NCI-H2196 (cell line): Measurements from ENCODE around the gene STK4.
"Not testable (repeated sequence)": the region's sequence is repeated elsewhere in the genome, so short reads cannot be mapped to it uniquely, and the experiment has no call there.

Experiments used
- DNase-seq: peaks from one replicate; lab custom pipeline; 2025; ENCODE audit not compliant: unreplicated experiment; lab: John Stamatoyannopoulos, UW

The STK4 gene

GRCh38 chr20:44981736-44982406, 15.6 kb downstream of the STK4 start:
- DNase-seq = no peak

- no peak for DNase-seq
These were observed 16.9 kb downstream of the STK4 start for GRCh38 chr20:44983093-44983674.

- no peak for DNase-seq
These were observed 22.4 kb downstream of the STK4 start for GRCh38 chr20:44988631-44989171.

DNA sequence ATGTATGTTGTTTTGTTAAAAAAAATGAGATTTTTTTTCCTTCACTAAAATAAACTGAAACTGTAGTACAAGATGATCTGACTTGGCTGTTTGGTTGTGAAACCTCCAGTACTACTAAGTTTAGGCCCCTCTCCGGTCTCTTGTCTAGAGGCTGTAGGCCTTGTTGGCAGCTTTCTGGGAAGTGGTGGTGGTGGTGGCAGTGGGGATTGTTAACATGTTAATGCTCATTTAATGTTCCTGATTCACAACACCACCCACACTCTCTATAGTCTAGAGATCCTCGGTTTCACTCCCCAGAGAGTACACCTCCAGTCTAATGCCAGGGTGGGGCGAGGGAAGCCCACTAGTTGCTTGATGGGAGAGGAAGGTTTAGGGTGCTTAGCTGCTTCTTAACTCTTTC, 24.1 kb downstream of the STK4 start:
- no peak for DNase-seq

GRCh38 chr20:44990957-44991356, 24.6 kb downstream of the STK4 start:
- no peak for DNase-seq

- DNase-seq = no peak
These were observed 27.0 kb downstream of the STK4 start for GRCh38 chr20:44993343-44993742.

DNA sequence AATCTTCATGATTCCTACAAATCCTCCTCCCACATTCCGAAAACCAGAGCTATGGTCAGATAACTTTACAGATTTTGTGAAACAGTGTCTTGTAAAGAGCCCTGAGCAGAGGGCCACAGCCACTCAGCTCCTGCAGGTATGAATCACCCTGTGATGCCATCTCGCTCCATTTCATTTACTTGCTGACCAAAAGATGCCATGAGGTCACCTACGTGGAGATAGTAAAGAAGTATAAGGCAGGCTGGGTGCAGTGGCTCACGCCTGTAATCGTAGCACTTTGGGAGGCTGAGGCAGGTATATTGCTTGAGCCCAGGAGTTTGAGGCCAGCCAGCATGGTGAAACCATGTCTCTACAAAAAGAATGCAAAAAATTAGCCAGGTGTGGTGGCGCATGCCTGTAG, 30.9 kb downstream of the STK4 start:
- DNase-seq = no peak

DNA sequence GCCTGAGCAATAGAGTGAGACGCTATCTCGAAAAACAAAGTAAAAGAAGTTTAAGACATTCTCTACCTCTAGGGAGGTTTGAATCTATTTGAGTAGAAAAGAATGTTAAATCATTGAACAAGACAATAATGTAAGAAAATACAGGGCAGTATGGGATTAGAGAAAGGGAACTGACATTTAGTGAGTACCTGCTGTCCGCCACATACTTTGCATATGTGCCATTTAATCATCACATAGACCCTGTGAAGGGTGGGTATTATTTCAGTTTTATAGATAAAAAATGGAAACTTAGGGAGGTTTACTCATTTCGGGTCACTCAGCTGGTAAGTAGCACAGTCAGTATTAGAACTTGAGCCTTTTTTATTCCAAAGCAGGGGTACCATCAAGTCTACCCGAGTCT, 31.4 kb downstream of the STK4 start:
- no peak for DNase-seq

DNA sequence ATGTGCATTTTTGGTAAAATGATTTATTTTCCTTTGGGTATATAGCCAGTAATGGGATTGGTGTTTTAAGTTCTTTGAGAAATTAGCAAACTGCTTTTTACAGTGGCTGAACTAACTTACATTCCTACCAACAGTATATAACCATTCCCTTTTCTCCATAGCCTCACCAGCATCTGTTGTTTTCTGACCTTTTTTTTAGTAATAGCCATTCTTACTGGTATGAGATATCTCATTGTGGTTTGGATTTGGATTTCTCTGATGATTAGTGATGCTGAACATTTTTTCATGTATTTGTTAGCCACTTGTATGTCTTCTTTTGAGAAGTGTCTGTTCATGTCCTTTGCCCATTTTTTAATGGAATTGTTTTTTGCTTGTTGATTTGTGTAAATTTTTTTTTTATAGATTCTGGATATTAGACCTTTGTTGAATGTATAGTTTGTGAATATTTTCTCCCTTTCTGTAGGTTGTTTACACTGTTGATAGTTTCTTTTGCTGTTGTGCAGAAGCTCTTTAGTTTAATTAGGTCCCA, 42.3 kb downstream of the STK4 start:
- no peak for DNase-seq

GRCh38 chr20:45010399-45010828, 44.1 kb downstream of the STK4 start:
- no peak for DNase-seq

- peak; percentile 70 for DNase-seq
These were observed 44.8 kb downstream of the STK4 start for GRCh38 chr20:45011108-45011526.

GRCh38 chr20:45012682-45013302, 46.5 kb downstream of the STK4 start:
- DNase-seq = no peak

DNA sequence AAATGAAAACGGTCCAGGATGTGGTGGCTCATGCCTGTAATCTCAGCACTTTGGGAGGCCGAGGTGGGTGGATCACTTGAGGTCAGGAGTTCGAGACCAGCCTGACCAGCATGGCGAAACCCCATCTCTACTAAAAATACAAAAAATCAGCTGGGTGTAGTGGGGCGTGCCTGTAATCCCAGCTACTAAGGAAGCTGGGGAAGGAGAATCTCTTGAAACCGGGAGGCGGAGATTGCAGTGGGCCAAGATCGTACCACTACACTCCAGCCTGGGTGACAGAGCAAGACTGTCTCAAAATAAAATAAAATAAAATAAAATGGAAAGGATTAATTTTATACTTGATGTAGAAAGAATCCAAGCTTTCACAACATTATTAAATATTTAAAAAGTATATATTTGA, 47.8 kb downstream of the STK4 start:
- not testable (repeated sequence) for DNase-seq

GRCh38 chr20:45014671-45015415, 48.5 kb downstream of the STK4 start:
- DNase-seq = no peak

DNA sequence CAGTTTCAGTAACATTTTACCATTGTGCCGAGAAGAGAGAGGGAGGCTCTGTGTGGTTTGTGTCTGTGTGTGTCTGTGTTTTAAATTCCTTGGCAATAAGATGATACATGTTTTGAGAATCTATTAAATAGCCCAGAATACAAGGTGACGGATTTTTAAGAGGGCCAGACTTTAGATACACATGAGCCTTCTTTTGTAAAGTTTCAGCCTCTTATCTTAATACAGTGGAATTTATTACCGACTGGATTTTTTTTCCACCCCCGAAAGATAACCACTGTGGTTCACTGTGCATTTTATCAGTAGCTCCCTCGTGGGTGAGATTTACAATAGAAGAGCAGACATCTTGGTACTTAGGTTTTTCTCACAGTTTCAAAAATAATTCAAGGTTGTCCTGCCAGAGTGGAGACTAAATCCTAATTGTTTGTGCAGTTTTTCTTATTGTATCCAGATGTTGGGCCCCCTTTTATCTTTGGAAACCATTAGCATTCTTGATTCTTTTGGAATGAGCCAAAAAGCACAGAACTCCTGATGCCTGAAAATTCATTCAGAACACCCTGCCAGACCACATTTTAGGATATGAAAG, 49.9 kb downstream of the STK4 start:
- no peak for DNase-seq

GRCh38 chr20:45017281-45017680, 51.0 kb downstream of the STK4 start:
- no peak for DNase-seq

- no peak for DNase-seq
These were observed 51.5 kb downstream of the STK4 start for GRCh38 chr20:45017857-45018256.

DNA sequence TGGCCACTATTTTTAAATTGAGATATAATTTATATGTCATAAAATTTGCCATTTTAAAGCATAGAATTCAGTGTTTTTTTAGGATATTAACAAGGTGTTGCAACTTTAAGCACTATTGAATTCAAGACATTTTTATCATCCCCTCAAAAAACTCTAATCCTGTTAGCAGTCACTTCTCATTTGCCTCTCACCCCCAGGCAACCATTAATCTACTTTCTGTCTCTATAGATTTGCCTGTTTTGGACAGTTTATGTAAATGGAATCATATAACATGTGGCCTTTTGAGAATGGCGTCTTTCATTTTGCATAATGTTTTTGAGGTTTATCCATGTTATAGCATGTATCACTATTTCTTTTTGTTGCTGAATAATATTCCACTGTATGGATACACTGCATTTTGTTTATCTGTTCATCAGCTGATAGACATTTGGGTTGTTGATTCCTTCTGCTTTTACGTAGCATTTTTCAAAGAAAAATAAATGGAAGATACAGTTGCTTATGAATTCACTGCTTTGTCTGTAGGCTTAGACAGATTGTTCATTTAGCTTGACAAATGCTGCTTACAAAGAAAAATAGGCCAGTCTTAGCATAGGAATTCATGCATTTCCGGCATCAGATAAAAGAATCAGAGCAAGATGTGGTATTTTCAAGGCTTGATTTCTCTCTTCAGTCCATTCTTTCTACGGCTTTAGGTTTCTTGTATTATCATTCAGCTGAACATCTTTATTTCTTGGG, 52.9 kb downstream of the STK4 start:
- DNase-seq = no peak

DNA sequence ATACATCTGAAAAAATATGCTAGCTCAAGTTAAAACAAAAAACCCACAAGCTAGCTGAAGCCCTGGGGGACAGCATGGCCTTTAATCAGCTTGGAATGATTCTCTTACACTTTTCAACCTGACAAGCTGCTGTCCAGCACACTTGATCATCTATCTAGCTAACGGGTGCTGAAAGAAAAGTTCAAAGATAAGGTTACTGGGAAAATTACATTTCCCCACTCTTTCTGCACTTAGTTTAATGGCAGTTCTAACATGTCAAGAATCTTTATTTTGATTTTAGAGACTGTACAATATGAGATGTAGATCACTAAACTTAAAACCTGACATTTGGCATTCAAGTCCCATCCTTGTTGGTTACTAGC, 53.4 kb downstream of the STK4 start:
- no peak for DNase-seq

GRCh38 chr20:45020236-45020886, 54.0 kb downstream of the STK4 start:
- peak; percentile 7 for DNase-seq
